Tracheal epithelial cell (primary cell): ENCODE measurements around the gene TMEM41B. TPM values are rescaled to one million over a fixed set of nuclear protein-coding genes. Genes with fewer than 3 reads are reported as not detected.

Source experiments
- total RNA-seq: library from RNA; depleted of rRNA; stranded (reverse); fragments of >200 nt; gene quantifications from 2 replicates; pipeline ENCODE4 v1.2.1, GENCODE V29; 2014

The TMEM41B gene, protein sequence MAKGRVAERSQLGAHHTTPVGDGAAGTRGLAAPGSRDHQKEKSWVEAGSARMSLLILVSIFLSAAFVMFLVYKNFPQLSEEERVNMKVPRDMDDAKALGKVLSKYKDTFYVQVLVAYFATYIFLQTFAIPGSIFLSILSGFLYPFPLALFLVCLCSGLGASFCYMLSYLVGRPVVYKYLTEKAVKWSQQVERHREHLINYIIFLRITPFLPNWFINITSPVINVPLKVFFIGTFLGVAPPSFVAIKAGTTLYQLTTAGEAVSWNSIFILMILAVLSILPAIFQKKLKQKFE
- total RNA-seq: 60.7 and 87.7 TPM in 2 replicates

GRCh38 chr11:9314291-9315077 lies at the start of gene TMEM41B:
Gene TMEM41B (minus strand): TSS chr11:9314593. CDS start chr11:9314441, 152 bp downstream.

DNA sequence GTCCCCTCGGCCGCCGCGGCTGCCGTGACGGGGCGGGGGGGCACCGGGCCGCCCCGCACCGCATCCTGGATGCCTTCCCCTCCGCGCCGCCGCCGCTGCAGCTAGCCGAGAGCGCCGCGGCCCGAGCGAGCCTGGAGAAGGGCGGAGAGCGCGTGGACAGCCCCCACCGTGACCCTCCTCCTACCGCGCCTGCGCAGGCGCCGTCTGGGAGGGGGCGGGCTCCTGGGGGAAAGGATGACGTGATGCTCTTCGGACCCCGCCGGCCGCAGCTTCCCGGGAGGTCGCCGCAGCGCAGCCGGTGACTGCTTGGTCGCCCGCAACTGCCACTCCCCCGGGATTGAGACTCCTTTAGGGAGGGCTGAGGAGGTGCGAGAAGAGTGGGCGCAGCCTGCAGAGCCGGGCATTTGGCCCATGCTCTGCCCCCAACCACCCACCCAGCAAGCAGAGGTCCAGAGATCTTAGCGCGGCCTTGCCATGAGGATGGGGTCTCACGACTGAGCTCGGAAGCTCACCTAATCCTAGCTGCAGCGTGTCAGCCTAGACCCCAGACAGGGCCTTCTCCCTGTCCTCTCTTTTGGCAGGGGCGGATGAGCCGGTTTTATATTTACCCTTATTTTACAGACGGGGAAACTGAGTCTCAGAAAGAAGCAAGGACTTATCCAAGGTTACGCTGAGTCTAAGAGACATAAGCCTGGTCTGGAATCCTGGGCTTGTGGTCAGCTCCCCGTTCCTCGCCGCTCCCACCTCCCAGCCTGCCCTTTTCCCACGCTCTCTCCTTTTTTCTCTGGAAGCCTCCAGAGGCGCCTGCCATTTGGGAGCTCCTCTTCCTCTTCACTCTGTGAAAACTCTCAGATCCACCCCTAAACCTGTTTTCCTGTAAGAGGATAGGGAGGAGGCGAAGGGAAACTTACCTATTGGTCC lies 48.9 kb downstream of the TMEM41B start, which contains the start of gene DENND5A:
Gene DENND5A, minus strand, starts transcription at position 140 of the 921 bp plus-strand sequence. CDS start 281 bp downstream, outside the sequence.

Other genes with a start within 250 kb of the TMEM41B start
- not detected in 2 replicates for gene SCUBE2, start 223.0 kb downstream of the TMEM41B start, total RNA-seq
- gene DENND5A, start 49.2 kb downstream of the TMEM41B start, total RNA-seq: 23.4 and 88.7 TPM in 2 replicates
- gene IPO7, start 70.1 kb upstream of the TMEM41B start, total RNA-seq: 181 and 190 TPM in 2 replicates
- gene ZNF143, start 146.4 kb upstream of the TMEM41B start, total RNA-seq: 34.7 and 38.6 TPM in 2 replicates